Lower leg skin (tissue), 4 donors: Measurements from ENCODE around the gene CAMKK2. TPM values are rescaled to one million over a fixed set of nuclear protein-coding genes. Genes with fewer than 3 reads are reported as not detected.
"Not testable (repeated sequence)": the region's sequence is repeated elsewhere in the genome, so short reads cannot be mapped to it uniquely, and the experiment has no call there.

Experiments
- DNase-seq, 2 donors: peaks; one replicate each; pipeline ENCODE4 v3.0.0-alpha.2; 2019; ENCODE audit warnings: low spot score in 2 of 2
- H3K4me3 ChIP-seq: fragments of 200-600 bp; sonication (generic); 2 replicates; pipeline ENCODE4 v1.5.1; 2017; ENCODE audit warnings: mild to moderate bottlenecking, low read depth; ENCODE audit not compliant: poor library complexity, severe bottlenecking
- CTCF ChIP-seq, 3 donors: fragments of 450-650 bp; IDR thresholded peaks; one replicate each; pipeline ENCODE4 v1.5.1; 2016; ENCODE audit warnings: antibody characterized with exemption in 3 of 3, mild to moderate bottlenecking in 3 of 3, moderate library complexity in 2 of 3
- POLR2A ChIP-seq, 2 donors: fragments of 450-650 bp; IDR thresholded peaks; one replicate each; pipeline ENCODE4 v1.6.1; 2016 to 2017; ENCODE audit warnings: antibody characterized with exemption in 2 of 2, mild to moderate bottlenecking in 1 of 2, moderate library complexity in 1 of 2
- WGBS, 2 donors: methylation state at CpG; one replicate each; pipeline ENCODE4 v1.1.5; 2018; 5-methylcytosine and 5-hydroxymethylcytosine counted together
- intact Hi-C: fragments of 100-400 bp; cut with DNase I; formaldehyde crosslinking; loops from one replicate; pipeline ENCODE4 v1.15.0; 2023; ENCODE audit warnings: low total_unique reads
- total RNA-seq, 4 donors: library from RNA; depleted of rRNA; stranded (reverse); fragments of >200 nt; gene quantifications; one replicate each; pipeline ENCODE4 v1.1.0, GENCODE V29; 2016

The CAMKK2 gene
- total RNA-seq, 4 donors from 2014 or later, result 18.2 to 31.4 (median 21.5) TPM

DNA sequence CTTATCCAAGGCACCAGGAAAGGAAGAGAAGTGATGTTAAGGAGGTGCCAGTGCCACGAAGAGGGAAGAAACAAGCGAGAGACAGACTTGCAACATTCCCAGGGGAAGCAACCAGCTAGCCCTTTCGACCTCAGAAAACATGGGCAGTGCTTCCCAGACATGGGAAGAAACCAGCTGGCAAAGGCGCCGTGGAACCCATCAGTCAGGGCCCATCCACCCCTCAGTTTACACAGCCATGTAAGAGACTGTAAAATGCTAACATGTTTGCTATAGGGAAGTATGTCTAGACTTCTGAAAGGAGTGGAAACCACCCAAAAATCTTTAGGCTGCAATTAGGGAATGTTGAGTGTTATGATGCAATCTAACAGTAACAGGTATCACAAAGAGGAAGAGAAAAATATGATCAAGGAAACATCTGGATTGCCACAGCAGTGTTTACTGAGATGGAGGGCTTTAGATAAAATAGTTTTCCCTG is 29.4 kb upstream of the CAMKK2 start:
- H3K4me3 ChIP-seq, result no peak overlapping the region
- no peak for DNase-seq
- intact Hi-C loops, result no loop called here
- TF ChIP-seq POLR2A (IDR thresholded peaks at IDR 0.05) (no peak), CTCF (IDR thresholded peaks at IDR 0.05) (no peak)
- 50 to 51% methylated on average over 5 of the region's 5 CpGs for WGBS, 2 donors

GRCh38 chr12:121323908-121324307 is 27.4 kb upstream of the CAMKK2 start:
- TF ChIP-seq POLR2A (IDR thresholded peaks at IDR 0.05) (no peak), CTCF (IDR thresholded peaks at IDR 0.05) (no peak)
- intact Hi-C loops, result no loop called here
- WGBS, 2 donors, result 90 to 91% methylated on average over 3 of the region's 3 CpGs
- H3K4me3 ChIP-seq, result no peak overlapping the region
- DNase-seq, result no peak

- DNase-seq, result no peak
- intact Hi-C loops, result no loop called here
- TF ChIP-seq CTCF (IDR thresholded peaks at IDR 0.05) (no peak), POLR2A (IDR thresholded peaks at IDR 0.05) (no peak)
- WGBS, 2 donors, result 90 to 95% methylated on average over 11 of the region's 11 CpGs
- H3K4me3 ChIP-seq, result no peak overlapping the region
Observed at GRCh38 chr12:121318121-121318520, 21.6 kb upstream of the CAMKK2 start.

GRCh38 chr12:121314431-121314830 is 17.9 kb upstream of the CAMKK2 start:
- TF ChIP-seq CTCF (IDR thresholded peaks at IDR 0.05) (no peak), POLR2A (IDR thresholded peaks at IDR 0.05) (no peak)
- no peak overlapping the region for H3K4me3 ChIP-seq
- intact Hi-C loops, result no loop called here
- no peak for DNase-seq
- WGBS, 2 donors, result 86 to 88% methylated on average over 3 of the region's 3 CpGs

GRCh38 chr12:121310231-121310630 is 13.7 kb upstream of the CAMKK2 start:
- DNase-seq, H3K4me3 ChIP-seq, intact Hi-C loops: not testable (repeated sequence)
- WGBS, 2 donors, result 96 to 100% methylated on average over 1 of the region's 1 CpG

DNA sequence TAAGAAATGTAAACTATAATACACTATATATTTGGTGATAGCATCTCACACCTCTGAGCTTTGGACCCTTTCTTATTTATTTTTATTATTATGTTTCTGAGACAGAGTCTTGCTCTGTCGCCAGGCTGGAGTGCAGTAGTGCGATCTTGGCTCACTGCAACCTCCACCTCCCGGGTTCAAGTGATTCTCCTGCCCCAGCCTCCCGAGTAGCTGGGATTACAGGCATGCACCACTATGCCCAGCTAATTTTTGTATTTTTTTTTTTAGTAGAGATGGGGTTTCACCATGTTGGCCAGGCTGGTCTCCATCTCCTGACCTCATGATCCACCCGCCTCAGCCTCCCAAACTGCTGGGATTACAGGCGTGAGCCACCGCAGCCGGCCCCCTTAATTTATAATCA is 10.9 kb upstream of the CAMKK2 start:
- DNase-seq, intact Hi-C loops, H3K4me3 ChIP-seq: not testable (repeated sequence)
- WGBS, 2 donors, result 96% methylated on average over 8 of the region's 8 CpGs

- peak in 1 of 2 donors; percentile 21 for DNase-seq
- no peak overlapping the region for H3K4me3 ChIP-seq
- 88% methylated on average over 4 of the region's 4 CpGs for WGBS, 2 donors
- intact Hi-C loops, result no loop called here
- TF ChIP-seq POLR2A (IDR thresholded peaks at IDR 0.05), result no peak
- no peak for TF ChIP-seq CTCF (IDR thresholded peaks at IDR 0.05)
Observed at GRCh38 chr12:121304306-121304705, 7.8 kb upstream of the CAMKK2 start.
